BLaER1 (cell line): ENCODE measurements around the gene TMEM80.

ENCODE experiments used
- H3K27ac ChIP-seq: shearing (Covaris generic); formaldehyde crosslinking; 2 replicates; pipeline ENCODE4 v1.8.1; 2022
- H3K27me3 ChIP-seq: shearing (Covaris generic); formaldehyde crosslinking; 2 replicates; pipeline ENCODE4 v1.8.1; 2022
- H3K36me3 ChIP-seq: shearing (Covaris generic); formaldehyde crosslinking; 2 replicates; pipeline ENCODE4 v1.8.1; 2022
- H3K4me1 ChIP-seq: shearing (Covaris generic); formaldehyde crosslinking; 2 replicates; pipeline ENCODE4 v1.8.1; 2022
- H3K4me2 ChIP-seq: shearing (Covaris generic); formaldehyde crosslinking; 2 replicates; pipeline ENCODE4 v1.8.1; 2022
- H3K4me3 ChIP-seq: shearing (Covaris generic); formaldehyde crosslinking; 2 replicates; pipeline ENCODE4 v1.8.1; 2022
- H3K9ac ChIP-seq: shearing (Covaris generic); formaldehyde crosslinking; 2 replicates; pipeline ENCODE4 v1.8.1; 2022
- H3K9me3 ChIP-seq: shearing (Covaris generic); formaldehyde crosslinking; 2 replicates; pipeline ENCODE4 v1.8.1; 2022
- H4K20me1 ChIP-seq: shearing (Covaris generic); formaldehyde crosslinking; 2 replicates; pipeline ENCODE4 v1.8.1; 2022
- Cebpa-rat ChIP-seq: shearing (Covaris generic); IDR thresholded peaks from 2 replicates; pipeline ENCODE4 v1.8.1; 2022

The TMEM80 gene

DNA sequence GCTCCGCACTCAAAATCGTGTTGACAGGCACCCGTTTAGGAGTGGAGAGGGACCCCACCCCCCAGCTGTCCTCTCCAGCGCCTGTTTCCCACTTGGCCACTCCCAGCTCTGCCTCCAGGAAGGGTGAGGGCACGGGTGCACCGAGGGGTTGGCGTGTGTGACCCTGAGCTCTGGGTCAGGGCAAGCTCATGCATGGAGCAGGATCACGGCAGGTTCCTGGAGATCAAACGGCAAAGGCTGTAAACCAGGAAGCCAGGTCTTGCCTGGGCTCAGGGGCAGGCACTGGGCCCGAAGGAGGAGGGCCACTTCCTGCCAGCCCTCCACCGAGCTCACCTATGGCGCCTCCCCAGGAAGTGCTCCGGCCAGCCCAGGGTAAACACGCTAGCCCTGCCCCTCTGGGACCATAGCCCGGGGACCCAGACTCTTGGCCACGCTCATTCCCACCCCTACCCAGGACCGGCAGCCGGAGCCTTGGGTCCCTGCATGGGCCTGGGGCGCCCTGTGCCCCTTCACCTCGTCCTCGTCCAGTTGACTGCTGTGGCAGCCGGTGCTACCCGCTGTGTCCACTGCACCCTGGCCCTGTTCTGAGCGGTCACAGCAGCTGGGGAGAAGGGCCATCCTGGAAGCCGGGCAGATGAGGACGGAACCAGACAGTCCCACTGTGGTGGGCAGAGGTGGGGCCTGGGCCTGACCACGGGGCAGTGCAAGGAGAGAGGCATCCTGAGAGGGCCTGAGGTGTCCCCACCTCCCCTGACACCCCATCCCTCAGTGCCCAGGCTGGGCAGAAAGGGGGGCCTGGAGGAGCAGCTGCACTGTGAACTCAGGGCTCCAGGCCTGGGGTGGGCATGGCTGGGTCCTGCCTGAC lies 9.4 kb downstream of the TMEM80 start:
- Histone ChIP-seq H3K27ac (no peak overlapping the region), H3K4me3 (no peak overlapping the region), H3K9ac (no peak overlapping the region), H3K36me3 (peaks cover 35% of the 10 kb centered on the region), H3K27me3 (peaks cover 53% of the 10 kb centered on the region), H4K20me1 (peaks cover 47% of the 10 kb centered on the region), H3K4me2 (no peak overlapping the region), H3K9me3 (peaks cover 8% of the 10 kb centered on the region; the same call in 1 of the 2 replicates), H3K4me1 (peaks cover 49% of the 10 kb centered on the region)
- TF ChIP-seq Cebpa-rat = no peak

GRCh38 chr11:705646-706438 lies 10.2 kb downstream of the TMEM80 start, which contains the start of gene EPS8L2:
Gene EPS8L2, plus strand, starts transcription at chr11:706231. Its CDS starts 3,177 bp downstream, at chr11:709408.
- H3K9ac ChIP-seq = no peak within 1 kb of the TSS
- peaks cover 40% of the 10 kb centered on the region for H4K20me1 ChIP-seq
- peaks cover 49% of the 10 kb centered on the region for H3K4me1 ChIP-seq
- no peak for TF ChIP-seq Cebpa-rat
- peaks cover 35% of the 10 kb centered on the region for H3K36me3 ChIP-seq
- H3K4me2 ChIP-seq = peak within 1 kb of the TSS; percentile 26; the same call in 1 of the 2 replicates
- no peak within 1 kb of the TSS for H3K4me3 ChIP-seq
- H3K27ac ChIP-seq = no peak within 1 kb of the TSS
- H3K27me3 ChIP-seq = peaks cover 62% of the 10 kb centered on the region
- H3K9me3 ChIP-seq = peaks cover 8% of the 10 kb centered on the region; the same call in 1 of the 2 replicates

- peaks cover 49% of the 10 kb centered on the region for H3K4me1 ChIP-seq
- H3K36me3 ChIP-seq = peaks cover 35% of the 10 kb centered on the region
- H3K4me2 ChIP-seq = peak overlapping the region; percentile 26; the same call in 1 of the 2 replicates
- H3K27me3 ChIP-seq = peaks cover 67% of the 10 kb centered on the region
- H4K20me1 ChIP-seq = peaks cover 36% of the 10 kb centered on the region
- H3K4me3 ChIP-seq = no peak overlapping the region
- peaks cover 7% of the 10 kb centered on the region; the same call in 1 of the 2 replicates for H3K9me3 ChIP-seq
- H3K27ac ChIP-seq = no peak overlapping the region
- TF ChIP-seq Cebpa-rat = no peak
- H3K9ac ChIP-seq = no peak overlapping the region
Measured at GRCh38 chr11:706439-706956, 10.9 kb downstream of the TMEM80 start.

GRCh38 chr11:706957-707816 lies 11.6 kb downstream of the TMEM80 start:
- Histone ChIP-seq H3K27ac (no peak overlapping the region), H3K9ac (no peak overlapping the region), H3K4me1 (peaks cover 42% of the 10 kb centered on the region), H3K4me3 (no peak overlapping the region), H3K4me2 (peak overlapping the region; percentile 26; the same call in 1 of the 2 replicates), H4K20me1 (peaks cover 36% of the 10 kb centered on the region), H3K9me3 (peaks cover under 1% of the 10 kb centered on the region; the same call in 1 of the 2 replicates), H3K27me3 (peaks cover 68% of the 10 kb centered on the region), H3K36me3 (peaks cover 28% of the 10 kb centered on the region)
- no peak for TF ChIP-seq Cebpa-rat

DNA sequence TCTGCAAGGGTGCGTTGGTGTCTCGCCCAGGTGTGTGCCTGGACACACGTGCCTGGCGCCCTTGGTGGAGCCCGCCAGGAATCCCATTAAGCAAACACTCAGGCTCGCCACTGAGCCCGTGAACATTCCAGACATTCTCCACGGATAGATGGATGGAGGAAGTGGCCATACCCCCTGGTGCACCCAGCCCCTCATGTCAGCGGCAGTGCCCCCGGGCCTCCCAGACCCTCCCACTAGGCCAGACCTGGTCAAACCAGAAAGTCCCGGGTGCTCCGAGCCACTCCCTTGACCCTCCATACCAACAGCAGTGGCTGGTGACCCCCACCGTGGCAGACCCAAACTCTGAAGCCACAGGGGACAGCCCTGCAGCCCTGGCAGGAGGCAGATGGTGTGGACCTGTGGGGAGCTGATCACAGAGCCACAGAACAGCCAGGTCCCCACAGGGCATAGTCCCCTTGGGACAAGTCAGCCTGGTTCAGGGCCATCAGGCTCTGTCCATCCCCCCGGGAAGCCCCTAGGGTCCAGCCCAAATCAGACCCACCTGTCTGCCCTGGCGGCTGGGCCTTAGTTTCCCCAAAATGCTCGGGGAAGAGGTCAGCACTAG lies 12.3 kb downstream of the TMEM80 start:
- peaks cover 68% of the 10 kb centered on the region for H3K27me3 ChIP-seq
- H3K4me2 ChIP-seq = peak overlapping the region; percentile 35
- H3K27ac ChIP-seq = no peak overlapping the region
- no peak overlapping the region for H3K9ac ChIP-seq
- no peaks in the 10 kb centered on the region for H3K9me3 ChIP-seq
- no peak overlapping the region for H3K4me3 ChIP-seq
- H4K20me1 ChIP-seq = peaks cover 36% of the 10 kb centered on the region
- peaks cover 21% of the 10 kb centered on the region; the same call in 1 of the 2 replicates for H3K36me3 ChIP-seq
- peaks cover 42% of the 10 kb centered on the region for H3K4me1 ChIP-seq
- TF ChIP-seq Cebpa-rat = no peak

DNA sequence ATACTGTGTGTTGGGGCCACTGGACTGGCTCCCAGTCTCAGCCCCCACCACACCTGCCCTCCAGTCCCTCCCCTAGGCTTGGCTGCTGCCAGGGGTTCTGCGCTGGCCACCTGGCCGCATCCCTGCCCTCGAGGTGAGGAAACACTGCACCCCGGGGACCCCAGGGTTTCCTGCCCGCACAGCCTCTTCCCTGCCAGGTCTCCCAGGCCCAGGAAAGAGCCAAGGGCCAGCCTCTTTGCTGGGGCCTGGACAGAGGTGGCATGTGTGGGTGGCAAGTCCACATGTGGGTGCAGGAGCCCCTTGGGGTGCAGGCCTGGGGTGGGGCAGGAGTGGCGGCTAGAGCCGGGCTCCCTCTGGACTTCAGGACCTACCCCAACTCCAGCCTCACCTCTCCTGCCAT lies 12.9 kb downstream of the TMEM80 start:
- no peak for TF ChIP-seq Cebpa-rat
- Histone ChIP-seq H3K4me1 (peaks cover 42% of the 10 kb centered on the region), H3K4me2 (peak overlapping the region; percentile 35), H3K27ac (no peak overlapping the region), H3K36me3 (peaks cover 17% of the 10 kb centered on the region; the same call in 1 of the 2 replicates), H3K9ac (no peak overlapping the region), H3K9me3 (no peaks in the 10 kb centered on the region), H3K27me3 (peaks cover 68% of the 10 kb centered on the region), H4K20me1 (peaks cover 36% of the 10 kb centered on the region), H3K4me3 (no peak overlapping the region)

DNA sequence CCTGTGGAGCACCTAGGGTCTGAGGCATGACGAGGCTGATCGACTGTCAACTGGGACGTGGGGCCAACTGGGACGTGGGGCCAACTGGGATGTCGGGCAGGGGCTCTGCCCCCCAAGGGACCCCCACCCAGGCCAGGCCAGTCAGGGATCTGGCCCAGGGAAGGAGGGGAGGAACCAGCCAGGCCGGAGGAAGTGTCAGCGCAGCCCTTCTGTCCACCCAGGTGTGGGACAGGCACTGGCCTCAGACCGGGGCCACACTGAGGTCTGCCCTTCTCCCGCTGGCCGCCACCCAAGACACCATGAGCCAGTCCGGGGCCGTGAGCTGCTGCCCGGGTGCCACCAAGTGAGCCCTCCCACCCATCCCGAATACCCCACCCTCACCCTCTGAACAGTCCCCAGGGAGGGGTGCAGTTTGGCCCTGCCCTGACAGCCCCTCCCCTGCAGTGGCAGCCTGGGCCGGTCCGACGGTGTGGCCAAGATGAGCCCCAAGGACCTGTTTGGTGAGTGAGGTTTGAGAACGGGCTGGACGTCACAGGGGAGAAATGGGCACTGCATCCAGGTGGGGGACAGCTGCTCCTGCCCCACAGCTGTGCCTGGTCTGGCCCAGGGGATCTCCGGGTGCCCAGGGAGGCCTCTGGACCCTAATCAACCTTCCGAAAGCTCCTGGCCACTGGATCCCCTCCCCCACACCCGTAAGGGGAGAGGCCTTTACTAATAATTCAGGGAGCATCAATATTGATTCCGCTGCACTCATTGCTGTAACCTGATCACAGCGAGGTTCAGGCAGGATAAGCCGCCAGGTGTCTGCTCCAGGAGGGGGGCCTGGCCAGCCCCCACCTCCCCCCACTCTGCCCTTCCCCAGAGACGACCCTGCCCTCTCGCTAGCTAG lies 13.7 kb downstream of the TMEM80 start:
- Histone ChIP-seq H3K27ac (no peak overlapping the region), H3K4me2 (peak overlapping the region; percentile 58; the same call in 1 of the 2 replicates), H3K36me3 (peaks cover 14% of the 10 kb centered on the region; the same call in 1 of the 2 replicates), H3K4me1 (peaks cover 42% of the 10 kb centered on the region), H3K9me3 (no peaks in the 10 kb centered on the region), H3K4me3 (no peak overlapping the region), H3K27me3 (peaks cover 68% of the 10 kb centered on the region), H4K20me1 (peaks cover 29% of the 10 kb centered on the region), H3K9ac (no peak overlapping the region)
- TF ChIP-seq Cebpa-rat = no peak

DNA sequence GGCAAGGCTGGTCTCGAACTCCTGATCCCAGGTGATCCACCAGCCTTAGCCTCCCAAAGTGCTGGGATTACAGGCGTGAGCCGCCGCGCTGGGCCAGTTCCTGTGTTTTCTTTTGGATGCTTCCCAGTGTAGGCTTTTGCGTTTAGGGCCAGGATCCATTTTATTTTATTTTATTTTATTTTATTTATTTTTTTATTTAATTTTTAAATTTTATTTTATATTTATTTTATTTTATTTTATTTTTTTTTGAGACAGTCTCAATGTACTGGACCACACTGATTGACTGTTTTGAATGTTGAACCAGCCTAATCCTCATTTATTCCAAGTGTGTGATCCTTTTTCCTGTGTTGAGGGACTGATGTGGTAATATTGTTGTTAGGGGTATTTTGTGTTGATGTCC lies 18.8 kb downstream of the TMEM80 start:
- no peak overlapping the region for H3K4me3 ChIP-seq
- no peaks in the 10 kb centered on the region for H3K36me3 ChIP-seq
- H4K20me1 ChIP-seq = no peaks in the 10 kb centered on the region
- no peaks in the 10 kb centered on the region for H3K9me3 ChIP-seq
- H3K27me3 ChIP-seq = peaks cover 26% of the 10 kb centered on the region
- TF ChIP-seq Cebpa-rat = no peak
- H3K9ac ChIP-seq = no peak overlapping the region
- H3K4me2 ChIP-seq = no peak overlapping the region
- no peak overlapping the region for H3K27ac ChIP-seq
- H3K4me1 ChIP-seq = peaks cover 20% of the 10 kb centered on the region
